HepG2 (cell line): ENCODE results near the gene FUOM. TPM values are rescaled to one million over a fixed set of nuclear protein-coding genes. Genes with fewer than 3 reads are reported as not detected.
A peak's percentile ranks its signal among the peaks of the same experiment; 100 is the strongest.

Experiments used
- ATAC-seq: fragments of 200-7000 bp; cut with Tn5 transposase; 3 replicates; pipeline ENCODE4 v1.9.1; 2020; ENCODE audit warnings: mild to moderate bottlenecking, moderate library complexity
- BruUV-seq: library from RNA; stranded (reverse); fragments of 400-500 nt; replicated peaks from 2 replicates; lab custom pipeline; 2021; lab: Mats Ljungman, UMichigan
- CTCF ChIA-PET: fragments of 300-600 bp; formaldehyde crosslinking; extraction: SDS; loops from one replicate; lab custom pipeline; 2021; ENCODE audit warnings: low total read pairs, inconsistent platforms, low intra/inter-chr PET ratio; lab: Yijun Ruan, JAX
- POLR2A ChIA-PET: fragments of 350-600 bp; sonication (Branson Sonifier 250); formaldehyde crosslinking; loops from one replicate; lab custom pipeline; 2020; ENCODE audit warnings: antibody characterized with exemption, inconsistent platforms; lab: Yijun Ruan, JAX
- DNase-seq: peaks from one replicate; pipeline ENCODE4 v3.0.0-alpha.2; 2015; ENCODE audit warnings: low spot score
- FAIRE-seq: peaks from 3 replicates; lab custom pipeline; 2011; peaks lifted over from hg19 to GRCh38; lab: Jason Lieb, UNC
- H2AFZ ChIP-seq: one replicate; pipeline ENCODE4 v1.6.1; 2011; ENCODE audit warnings: low read length, inconsistent platforms
- H3K27ac ChIP-seq: fragments of 300-600 bp; 3 replicates; pipeline ENCODE4 v1.8.0; 2011; ENCODE audit warnings: mixed run types, mild to moderate bottlenecking, mixed read lengths, low read length, inconsistent platforms; ENCODE audit not compliant: insufficient read depth; ENCODE audit errors: extremely low read length
- H3K27me3 ChIP-seq, 2 experiments: fragments of 200-600 bp in 1 of 2; 2 replicates in 1 of 2; 3 replicates in 1 of 2; pipeline versions ENCODE4 v1.6.0 to v1.8.0; 2011; ENCODE audit warnings: low read length in 2 of 2, mild to moderate bottlenecking in 2 of 2, moderate library complexity in 2 of 2, inconsistent platforms in 1 of 2; ENCODE audit not compliant: insufficient read depth in 2 of 2, control insufficient read depth in 1 of 2
- H3K36me3 ChIP-seq, 2 experiments: fragments of 200-600 bp in 1 of 2; replicated peaks in 1 of 2; 2 replicates in 1 of 2; 3 replicates in 1 of 2; pipeline versions ENCODE4 v1.5.1 to v1.8.0; 2011; ENCODE audit warnings: low read length in 2 of 2, inconsistent platforms in 1 of 2; ENCODE audit not compliant: insufficient read depth in 2 of 2, control insufficient read depth in 1 of 2
- H3K4me1 ChIP-seq: 2 replicates; pipeline ENCODE4 v1.5.1; 2012; ENCODE audit warnings: low read length, inconsistent platforms; ENCODE audit not compliant: insufficient read depth
- H3K4me2 ChIP-seq: 2 replicates; pipeline ENCODE4 v1.6.0; 2011; ENCODE audit warnings: low read depth, low read length, inconsistent platforms
- H3K4me3 ChIP-seq, 3 experiments: fragments of 200-600 bp in 1 of 3; sonication (generic), shearing (Covaris generic) in 1 of 3; replicated peaks in 1 of 3; 2 replicates each; pipeline ENCODE4 v1.5.1; 2011 to 2016; ENCODE audit warnings: low read length in 3 of 3, inconsistent platforms in 2 of 3, low read depth in 2 of 3, mild to moderate bottlenecking in 2 of 3, control low read depth in 1 of 3, mixed read lengths in 1 of 3; ENCODE audit not compliant: insufficient read depth in 1 of 3
- H3K79me2 ChIP-seq: one replicate; pipeline ENCODE4 v1.6.1; 2011; ENCODE audit warnings: low read length, inconsistent platforms; ENCODE audit not compliant: insufficient read depth
- H3K9ac ChIP-seq: 2 replicates; pipeline ENCODE4 v1.6.0; 2011; ENCODE audit warnings: mild to moderate bottlenecking, low read depth, low read length, inconsistent platforms; ENCODE audit not compliant: insufficient read depth
- H3K9me3 ChIP-seq: 2 replicates; pipeline ENCODE4 v1.5.1; 2012; ENCODE audit warnings: mild to moderate bottlenecking, low read length
- H4K20me1 ChIP-seq: 2 replicates; pipeline ENCODE4 v1.6.0; 2011; ENCODE audit warnings: inconsistent platforms, mild to moderate bottlenecking, low read length, moderate library complexity; ENCODE audit not compliant: insufficient read depth
- ARHGAP35 ChIP-seq: sonication (generic); formaldehyde crosslinking; IDR thresholded peaks from 2 replicates; pipeline ENCODE4 v1.9.0; 2022; ENCODE audit warnings: mild to moderate bottlenecking, inconsistent platforms, moderate library complexity, missing genetic modification reagents, borderline replicate concordance
- ARNT2 ChIP-seq: sonication (generic); formaldehyde crosslinking; IDR thresholded peaks from 2 replicates; pipeline ENCODE4 v1.8.0; 2022; ENCODE audit warnings: mild to moderate bottlenecking, low read depth, missing genetic modification reagents, moderate library complexity
- ATF7 ChIP-seq, 2 experiments: fragments of 450-650 bp in 1 of 2; sonication (generic) in 1 of 2; formaldehyde crosslinking in 1 of 2; IDR thresholded peaks; 2 replicates each; pipeline versions ENCODE4 v1.4.0 to v1.6.1; 2016 to 2020; ENCODE audit warnings: antibody characterized with exemption in 1 of 2, mild to moderate bottlenecking in 1 of 2, missing genetic modification reagents in 1 of 2
- CBFB ChIP-seq: sonication (generic); formaldehyde crosslinking; IDR thresholded peaks from 2 replicates; pipeline ENCODE4 v1.4.0; 2020; ENCODE audit warnings: missing genetic modification reagents
- CCDC6 ChIP-seq: sonication (generic); formaldehyde crosslinking; IDR thresholded peaks from 2 replicates; pipeline ENCODE4 v1.8.1; 2022; ENCODE audit warnings: mild to moderate bottlenecking, missing genetic modification reagents, moderate library complexity
- CENPX ChIP-seq: sonication (generic); formaldehyde crosslinking; IDR thresholded peaks from 2 replicates; pipeline ENCODE4 v1.9.0; 2021; ENCODE audit warnings: mild to moderate bottlenecking, missing genetic modification reagents, moderate library complexity
- CHCHD3 ChIP-seq: sonication (generic); formaldehyde crosslinking; IDR thresholded peaks from 2 replicates; pipeline ENCODE4 v1.8.0; 2022; ENCODE audit warnings: mild to moderate bottlenecking, missing genetic modification reagents, moderate library complexity
- SMARCE1 ChIP-seq: fragments of 450-650 bp; IDR thresholded peaks from 2 replicates; pipeline ENCODE4 v1.6.1; 2017; ENCODE audit warnings: borderline replicate concordance
- SSRP1 ChIP-seq: IDR thresholded peaks from 2 replicates; pipeline ENCODE4 v1.6.1; 2016; ENCODE audit warnings: control low read depth
- THAP11 ChIP-seq: IDR thresholded peaks from 2 replicates; pipeline ENCODE4 v1.6.1; 2016; ENCODE audit warnings: missing biosample characterization, missing genetic modification reagents
- ZNF121 ChIP-seq: sonication (generic); formaldehyde crosslinking; IDR thresholded peaks from 2 replicates; pipeline ENCODE4 v1.5.0; 2020; ENCODE audit warnings: mild to moderate bottlenecking, missing genetic modification reagents
- ZNF275 ChIP-seq: sonication (generic); formaldehyde crosslinking; IDR thresholded peaks from 2 replicates; pipeline ENCODE4 v1.8.0; 2022; ENCODE audit warnings: missing genetic modification reagents, mild to moderate bottlenecking, inconsistent platforms, borderline replicate concordance
- ZNF570 ChIP-seq: sonication (generic); formaldehyde crosslinking; IDR thresholded peaks from 2 replicates; pipeline ENCODE4 v1.4.0; 2020; ENCODE audit warnings: mild to moderate bottlenecking, missing genetic modification reagents, borderline replicate concordance
- ZNF704 ChIP-seq: sonication (generic); formaldehyde crosslinking; IDR thresholded peaks from 2 replicates; pipeline ENCODE4 v1.8.1; 2023; ENCODE audit warnings: mild to moderate bottlenecking, inconsistent platforms, moderate library complexity, missing genetic modification reagents, borderline replicate concordance
- ZNF770 ChIP-seq: sonication (generic); formaldehyde crosslinking; IDR thresholded peaks from 2 replicates; pipeline ENCODE4 v1.5.0; 2020; ENCODE audit warnings: mild to moderate bottlenecking, missing genetic modification reagents
- ZNF775 ChIP-seq: sonication (generic); formaldehyde crosslinking; IDR thresholded peaks from 2 replicates; pipeline ENCODE4 v1.4.0; 2020; ENCODE audit warnings: missing genetic modification reagents, mild to moderate bottlenecking, moderate library complexity, borderline replicate concordance
- ZNF891 ChIP-seq: sonication (generic); formaldehyde crosslinking; IDR thresholded peaks from 2 replicates; pipeline ENCODE4 v1.5.0; 2020; ENCODE audit warnings: mild to moderate bottlenecking, missing genetic modification reagents
- ZSCAN5A ChIP-seq: sonication (generic); formaldehyde crosslinking; IDR thresholded peaks from 2 replicates; pipeline ENCODE4 v1.8.0; 2022; ENCODE audit warnings: mild to moderate bottlenecking, missing genetic modification reagents, borderline replicate concordance
- WGBS: methylation state at CpG from one replicate; pipeline ENCODE4 v1.1.6; 2017; ENCODE audit warnings: low lambda C conversion rate; 5-methylcytosine and 5-hydroxymethylcytosine counted together
- in situ Hi-C: cut with HindIII; loops from 2 replicates; pipeline ENCODE4 v1.10.0; 2017; ENCODE audit warnings: low pct_unique_long_range_greater_than_20kb; ENCODE audit not compliant: extremely low pct_ligation_motif_present
- intact Hi-C: fragments of 100-400 bp; cut with micrococcal nuclease; formaldehyde crosslinking; loops from one replicate; pipeline ENCODE4 v1.10.0; 2022; ENCODE audit not compliant: unreplicated experiment
- polyA plus RNA-seq, 8 experiments: library from polyadenylated mRNA; depleted of rRNA in 3 of 8; stranded (reverse) in 7 of 8; unstranded in 1 of 8; fragments of >200 nt; fragmentation: Illumina TruSeq in 4 of 8; extraction: Trizol in 4 of 8; gene quantifications; 2 replicates each; pipeline versions ENCODE4 v1.2.1 to v1.2.3, GENCODE V29; 2011 to 2016; ENCODE audit warnings: low read depth in 4 of 8, missing spikeins in 1 of 8, mixed read lengths in 1 of 8; ENCODE audit not compliant: insufficient read depth in 1 of 8
- total RNA-seq, 5 experiments: library from RNA; depleted of rRNA; stranded (reverse); fragments of >200 nt; fragmentation: Illumina TruSeq; extraction: Trizol; gene quantifications; 2 replicates each; pipeline ENCODE4 v1.2.3, GENCODE V29; 2016; ENCODE audit warnings: low read depth in 1 of 5

FUOM gene
- total and polyA plus RNA-seq, 2 of the 13 experiments (the other 11 are each of a cell fraction or from before 2014, with no cell fraction given), result 27.5 to 60.4 TPM

GRCh38 chr10:133383551-133383950 lies 25.7 kb upstream of the FUOM start:
- no peaks in the 10 kb centered on the region for H4K20me1 ChIP-seq
- ChIA-PET CTCF (no interaction called here), POLR2A (interaction anchor here (1.0 to 1.3 kb wide), 2 partner anchors 10 to 26 kb away, joined by 3 to 4 read pairs; partner anchors contain the start of gene MTG1)
- intact Hi-C loops, result no loop called here
- H3K36me3 ChIP-seq, result no peaks in the 10 kb centered on the region
- BruUV-seq, result no TSS peak
- H3K9ac ChIP-seq, result no peak overlapping the region
- in situ Hi-C loops, result no loop called here
- no peaks in the 10 kb centered on the region for H3K79me2 ChIP-seq
- H2AFZ ChIP-seq, result no peak overlapping the region
- no peak overlapping the region for H3K4me2 ChIP-seq
- no peak for TF ChIP-seq CCDC6 (CRISPR knock-in tag)
- no peak for TF ChIP-seq ZNF775
- no peak for TF ChIP-seq CBFB (CRISPR knock-in tag)
- no peak for TF ChIP-seq ARHGAP35 (CRISPR knock-in tag)
- 0 out of 2 replicates have a peak, but pooled peaks have one; percentile 19 for TF ChIP-seq ZNF770 (CRISPR knock-in tag)
- no peak for TF ChIP-seq SMARCE1
- TF ChIP-seq ZNF570 (CRISPR knock-in tag), result no peak
- TF ChIP-seq ZNF891 (CRISPR knock-in tag), result no peak
- no peak for TF ChIP-seq CENPX (CRISPR knock-in tag)
- TF ChIP-seq ZNF704, result no peak
- TF ChIP-seq CHCHD3 (CRISPR knock-in tag), result no peak
- TF ChIP-seq ZNF121, result peak; percentile 69
- no peak for TF ChIP-seq ARNT2 (CRISPR knock-in tag)
- no peak for TF ChIP-seq THAP11 (CRISPR knock-in tag)
- no peak for TF ChIP-seq SSRP1 (CRISPR knock-in tag)
- TF ChIP-seq ZSCAN5A, result no peak
- no peak for TF ChIP-seq ATF7 (IDR thresholded peaks at IDR 0.05)
- no peak for TF ChIP-seq ATF7 (CRISPR knock-in tag; IDR thresholded peaks at IDR 0.05)
- no peak for TF ChIP-seq ZNF275
- FAIRE-seq, result no peak
- no peaks in the 10 kb centered on the region for H3K9me3 ChIP-seq
- 87% methylated on average over 4 of the region's 4 CpGs for WGBS
- no peak overlapping the region for H3K27ac ChIP-seq
- no peak for ATAC-seq
- no peak for DNase-seq
- H3K27me3 ChIP-seq, result no peaks in the 10 kb centered on the region; a peak in 1 of 5 replicates
- H3K4me3 ChIP-seq, result no peak overlapping the region
- peaks cover 7% of the 10 kb centered on the region for H3K4me1 ChIP-seq
